Measurements from ENCODE around the gene DCP1A. TPM values are rescaled to one million over a fixed set of nuclear protein-coding genes. Genes with fewer than 3 reads are reported as not detected.
A peak's percentile ranks its signal among the peaks of the same experiment; 100 is the strongest.

DCP1A gene
- total and polyA plus RNA-seq, 2 of the 13 experiments (the other 11 are each of a cell fraction or from before 2014, with no cell fraction given), result 14.2 to 41.2 TPM

- TF ChIP-seq, protein P1, sequence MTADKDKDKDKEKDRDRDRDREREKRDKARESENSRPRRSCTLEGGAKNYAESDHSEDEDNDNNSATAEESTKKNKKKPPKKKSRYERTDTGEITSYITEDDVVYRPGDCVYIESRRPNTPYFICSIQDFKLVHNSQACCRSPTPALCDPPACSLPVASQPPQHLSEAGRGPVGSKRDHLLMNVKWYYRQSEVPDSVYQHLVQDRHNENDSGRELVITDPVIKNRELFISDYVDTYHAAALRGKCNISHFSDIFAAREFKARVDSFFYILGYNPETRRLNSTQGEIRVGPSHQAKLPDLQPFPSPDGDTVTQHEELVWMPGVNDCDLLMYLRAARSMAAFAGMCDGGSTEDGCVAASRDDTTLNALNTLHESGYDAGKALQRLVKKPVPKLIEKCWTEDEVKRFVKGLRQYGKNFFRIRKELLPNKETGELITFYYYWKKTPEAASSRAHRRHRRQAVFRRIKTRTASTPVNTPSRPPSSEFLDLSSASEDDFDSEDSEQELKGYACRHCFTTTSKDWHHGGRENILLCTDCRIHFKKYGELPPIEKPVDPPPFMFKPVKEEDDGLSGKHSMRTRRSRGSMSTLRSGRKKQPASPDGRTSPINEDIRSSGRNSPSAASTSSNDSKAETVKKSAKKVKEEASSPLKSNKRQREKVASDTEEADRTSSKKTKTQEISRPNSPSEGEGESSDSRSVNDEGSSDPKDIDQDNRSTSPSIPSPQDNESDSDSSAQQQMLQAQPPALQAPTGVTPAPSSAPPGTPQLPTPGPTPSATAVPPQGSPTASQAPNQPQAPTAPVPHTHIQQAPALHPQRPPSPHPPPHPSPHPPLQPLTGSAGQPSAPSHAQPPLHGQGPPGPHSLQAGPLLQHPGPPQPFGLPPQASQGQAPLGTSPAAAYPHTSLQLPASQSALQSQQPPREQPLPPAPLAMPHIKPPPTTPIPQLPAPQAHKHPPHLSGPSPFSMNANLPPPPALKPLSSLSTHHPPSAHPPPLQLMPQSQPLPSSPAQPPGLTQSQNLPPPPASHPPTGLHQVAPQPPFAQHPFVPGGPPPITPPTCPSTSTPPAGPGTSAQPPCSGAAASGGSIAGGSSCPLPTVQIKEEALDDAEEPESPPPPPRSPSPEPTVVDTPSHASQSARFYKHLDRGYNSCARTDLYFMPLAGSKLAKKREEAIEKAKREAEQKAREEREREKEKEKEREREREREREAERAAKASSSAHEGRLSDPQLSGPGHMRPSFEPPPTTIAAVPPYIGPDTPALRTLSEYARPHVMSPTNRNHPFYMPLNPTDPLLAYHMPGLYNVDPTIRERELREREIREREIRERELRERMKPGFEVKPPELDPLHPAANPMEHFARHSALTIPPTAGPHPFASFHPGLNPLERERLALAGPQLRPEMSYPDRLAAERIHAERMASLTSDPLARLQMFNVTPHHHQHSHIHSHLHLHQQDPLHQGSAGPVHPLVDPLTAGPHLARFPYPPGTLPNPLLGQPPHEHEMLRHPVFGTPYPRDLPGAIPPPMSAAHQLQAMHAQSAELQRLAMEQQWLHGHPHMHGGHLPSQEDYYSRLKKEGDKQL (CRISPR knock-in tag; IDR thresholded peaks at IDR 0.05; ENCODE audit: low read depth), result peak; percentile 62; the same call in 1 of the 2 replicates
- peak; percentile 67; the same call in 1 of the 2 replicates for TF ChIP-seq ZNF879 (CRISPR knock-in tag; IDR thresholded peaks at IDR 0.05)
- peak; percentile 100 for TF ChIP-seq KAT8 (CRISPR knock-in tag; IDR thresholded peaks at IDR 0.05)
- TF ChIP-seq ZNF20 (CRISPR knock-in tag; IDR thresholded peaks at IDR 0.05), result peak; percentile 91
- peak; percentile 97 for TF ChIP-seq BRD4 (CRISPR knock-in tag; IDR thresholded peaks at IDR 0.05)
- peak; percentile 100 for TF ChIP-seq POGZ (CRISPR knock-in tag; IDR thresholded peaks at IDR 0.05)
- TF ChIP-seq ZNF552 (CRISPR knock-in tag; IDR thresholded peaks at IDR 0.05; ENCODE audit: borderline replicate concordance), result peak; percentile 96; the same call in 1 of the 2 replicates
- TF ChIP-seq ZNF18 (CRISPR knock-in tag; IDR thresholded peaks at IDR 0.05; ENCODE audit: insufficient replicate concordance), result peak; percentile 94
- peak; percentile 58 for TF ChIP-seq ZNF746 (CRISPR knock-in tag; IDR thresholded peaks at IDR 0.05)
- TF ChIP-seq ZNF598 (CRISPR knock-in tag; IDR thresholded peaks at IDR 0.05; ENCODE audit: borderline replicate concordance), result peak; percentile 64; the same call in 1 of the 2 replicates
- peak; percentile 58; the same call in 1 of the 2 replicates for TF ChIP-seq ZNF839 (CRISPR knock-in tag; IDR thresholded peaks at IDR 0.05; ENCODE audit: borderline replicate concordance)
- TF ChIP-seq ZNF142 (CRISPR knock-in tag; IDR thresholded peaks at IDR 0.05), result peak; percentile 79
- peak; percentile 75 for TF ChIP-seq ZNF143 (CRISPR knock-in tag; IDR thresholded peaks at IDR 0.05)
- TF ChIP-seq SMARCE1 (IDR thresholded peaks at IDR 0.05; ENCODE audit: borderline replicate concordance), result no peak
- peak; percentile 97 for TF ChIP-seq ZNF232 (CRISPR knock-in tag; IDR thresholded peaks at IDR 0.05; ENCODE audit: borderline replicate concordance)
- TF ChIP-seq JUN (CRISPR knock-in tag; IDR thresholded peaks at IDR 0.05), result peak; percentile 86
Measured at GRCh38 chr3:53347261-53348064, at the start of gene DCP1A (continued).
